HG03103 (cell line): Measurements from ENCODE around the gene PLEKHH1.

Experiments
- ATAC-seq: cut with Tn5 transposase; IDR thresholded peaks from one replicate; pipeline ENCODE4 v1.9.1; 2021; ENCODE audit warnings: low read depth; ENCODE audit not compliant: unreplicated experiment

PLEKHH1 gene

GRCh38 chr14:67508956-67509355 is 24.1 kb upstream of the PLEKHH1 start:
- no peak for ATAC-seq

GRCh38 chr14:67510121-67510520 is 23.0 kb upstream of the PLEKHH1 start:
- ATAC-seq, result no peak

GRCh38 chr14:67510836-67511235 is 22.3 kb upstream of the PLEKHH1 start:
- ATAC-seq, result no peak

GRCh38 chr14:67512463-67513310 is 20.4 kb upstream of the PLEKHH1 start:
- ATAC-seq, result no peak

GRCh38 chr14:67513631-67514108 is 19.4 kb upstream of the PLEKHH1 start:
- ATAC-seq, result no peak

GRCh38 chr14:67514203-67514607 is 18.9 kb upstream of the PLEKHH1 start:
- no peak for ATAC-seq

- peak; percentile 44 for ATAC-seq
These were observed 18.3 kb upstream of the PLEKHH1 start for GRCh38 chr14:67514650-67515385.

GRCh38 chr14:67515386-67516079 is 17.6 kb upstream of the PLEKHH1 start:
- peak; percentile 37 for ATAC-seq

- no peak for ATAC-seq
These were observed 16.4 kb upstream of the PLEKHH1 start for GRCh38 chr14:67516676-67517075.

GRCh38 chr14:67517083-67517482 is 16.0 kb upstream of the PLEKHH1 start:
- no peak for ATAC-seq

- ATAC-seq, result no peak
These were observed 13.7 kb upstream of the PLEKHH1 start for GRCh38 chr14:67519406-67519805.

GRCh38 chr14:67520482-67520881 is 12.6 kb upstream of the PLEKHH1 start:
- no peak for ATAC-seq

GRCh38 chr14:67522270-67522669 is 10.8 kb upstream of the PLEKHH1 start:
- ATAC-seq, result no peak

- no peak for ATAC-seq
These were observed 9.1 kb upstream of the PLEKHH1 start for GRCh38 chr14:67523764-67524633.

- no peak for ATAC-seq
These were observed 8.5 kb upstream of the PLEKHH1 start for GRCh38 chr14:67524634-67524963.

- ATAC-seq, result no peak
These were observed 7.7 kb upstream of the PLEKHH1 start for GRCh38 chr14:67525389-67525788.

GRCh38 chr14:67526181-67526580 is 6.9 kb upstream of the PLEKHH1 start:
- no peak for ATAC-seq

- ATAC-seq, result no peak
These were observed 6.2 kb upstream of the PLEKHH1 start for GRCh38 chr14:67526676-67527459.

GRCh38 chr14:67527756-67528155 is 5.3 kb upstream of the PLEKHH1 start:
- no peak for ATAC-seq

- ATAC-seq, result no peak
These were observed 4.8 kb upstream of the PLEKHH1 start for GRCh38 chr14:67528276-67528675.
